HUES64 (cell line): ENCODE results near the gene LSP1.

Experiments
- H3K27ac ChIP-seq: 2 replicates; pipeline ENCODE4 v1.7.0; 2013; ENCODE audit warnings: low read depth, low read length, inconsistent platforms
- H3K27me3 ChIP-seq: 2 replicates; pipeline ENCODE4 v1.6.1; 2013; ENCODE audit warnings: mild to moderate bottlenecking, low read length; ENCODE audit not compliant: insufficient read depth
- H3K36me3 ChIP-seq: 2 replicates; pipeline ENCODE4 v1.6.1; 2013; ENCODE audit warnings: mild to moderate bottlenecking, low read length; ENCODE audit not compliant: insufficient read depth
- H3K4me1 ChIP-seq: 2 replicates; pipeline ENCODE4 v1.6.1; 2013; ENCODE audit warnings: mild to moderate bottlenecking, low read length, moderate library complexity; ENCODE audit not compliant: insufficient read depth
- H3K4me3 ChIP-seq: 2 replicates; pipeline ENCODE4 v1.5.1; 2013; ENCODE audit warnings: mild to moderate bottlenecking, low read length, moderate library complexity
- H3K9ac ChIP-seq: 2 replicates; pipeline ENCODE4 v1.6.1; 2013; ENCODE audit warnings: mild to moderate bottlenecking, low read depth, low read length
- H3K9me3 ChIP-seq: 2 replicates; pipeline ENCODE4 v1.6.1; 2013; ENCODE audit warnings: low read depth, low read length; ENCODE audit not compliant: insufficient read depth
- WGBS: fragments of 150-250, 120-280 bp; methylation state at CpG from one replicate; pipeline ENCODE4 v1.1.7; 2013; ENCODE audit warnings: missing lambda C conversion rate; 5-methylcytosine and 5-hydroxymethylcytosine counted together

The LSP1 gene

DNA sequence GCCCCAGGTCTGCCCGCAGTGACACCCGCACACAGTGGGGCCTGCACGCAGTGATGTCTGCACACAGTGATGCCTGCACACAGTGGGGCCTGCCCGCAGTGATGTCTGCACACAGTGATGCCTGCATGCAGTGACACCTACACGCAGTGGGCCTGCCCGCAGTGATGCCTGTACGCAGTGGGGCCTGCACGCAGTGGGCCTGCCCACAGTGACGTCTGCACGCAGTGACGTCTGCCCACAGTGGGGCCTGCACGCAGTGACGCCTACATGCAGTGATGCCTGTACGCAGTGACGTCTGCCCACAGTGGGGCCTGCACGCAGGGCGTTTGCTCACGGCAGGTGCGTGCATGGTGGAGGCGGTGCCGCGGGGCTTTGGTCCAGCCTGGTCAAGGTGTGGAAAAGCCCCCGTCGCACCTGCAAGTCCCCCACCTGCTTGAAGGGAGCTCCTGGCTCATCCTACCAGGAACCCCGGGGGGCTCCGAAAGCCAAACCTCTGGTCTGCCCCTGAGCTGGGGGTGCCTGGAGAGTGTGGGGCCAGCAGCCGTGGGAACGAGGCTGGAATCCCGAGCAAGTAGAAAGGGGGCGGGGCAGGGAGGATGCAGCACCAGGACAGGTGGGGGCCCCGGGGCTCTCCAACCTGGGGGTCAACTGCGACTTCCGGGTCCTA lies 27.0 kb upstream of the LSP1 start:
- no peaks in the 10 kb centered on the region for H3K36me3 ChIP-seq
- H3K4me3 ChIP-seq, result no peak overlapping the region
- 0 out of 2 replicates have a peak, but pooled peaks cover 3% of the 10 kb centered on the region for H3K27me3 ChIP-seq
- H3K9ac ChIP-seq, result no peak overlapping the region
- no peak overlapping the region for H3K27ac ChIP-seq
- 94% methylated on average over 33 of the region's 33 CpGs for WGBS
- no peaks in the 10 kb centered on the region for H3K4me1 ChIP-seq
- no peaks in the 10 kb centered on the region for H3K9me3 ChIP-seq

DNA sequence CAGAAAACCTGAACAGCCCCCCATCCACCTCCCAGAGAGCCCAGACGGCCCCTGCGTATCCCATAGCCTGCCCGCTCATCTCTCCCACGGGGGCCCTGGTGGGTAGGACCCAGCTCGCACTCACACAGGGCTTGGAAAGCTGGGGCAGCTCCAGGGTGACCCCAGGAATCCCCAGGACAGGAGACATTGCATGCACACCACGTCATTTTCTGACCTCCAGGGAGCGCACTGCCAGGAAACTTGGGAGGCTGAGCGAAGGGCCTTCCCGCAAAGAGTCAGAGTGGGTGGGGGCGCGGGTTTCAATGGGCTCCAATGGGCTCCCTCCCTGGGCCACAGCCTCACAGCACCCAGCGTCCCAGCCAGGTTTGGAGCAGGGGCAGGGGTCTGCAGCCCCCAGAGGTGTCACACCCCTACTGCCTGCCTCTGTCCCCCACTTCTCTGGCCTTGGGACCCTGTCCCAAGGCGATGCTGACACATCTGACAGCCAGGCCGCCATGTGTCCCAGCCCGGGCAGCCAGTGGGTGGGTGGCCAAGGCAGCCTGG lies 26.3 kb upstream of the LSP1 start:
- WGBS, result 86% methylated on average over 15 of the region's 15 CpGs
- Histone ChIP-seq H3K36me3 (no peaks in the 10 kb centered on the region), H3K27me3 (0 out of 2 replicates have a peak, but pooled peaks cover 3% of the 10 kb centered on the region), H3K9ac (no peak overlapping the region), H3K4me1 (no peaks in the 10 kb centered on the region), H3K27ac (no peak overlapping the region), H3K4me3 (no peak overlapping the region), H3K9me3 (no peaks in the 10 kb centered on the region)

DNA sequence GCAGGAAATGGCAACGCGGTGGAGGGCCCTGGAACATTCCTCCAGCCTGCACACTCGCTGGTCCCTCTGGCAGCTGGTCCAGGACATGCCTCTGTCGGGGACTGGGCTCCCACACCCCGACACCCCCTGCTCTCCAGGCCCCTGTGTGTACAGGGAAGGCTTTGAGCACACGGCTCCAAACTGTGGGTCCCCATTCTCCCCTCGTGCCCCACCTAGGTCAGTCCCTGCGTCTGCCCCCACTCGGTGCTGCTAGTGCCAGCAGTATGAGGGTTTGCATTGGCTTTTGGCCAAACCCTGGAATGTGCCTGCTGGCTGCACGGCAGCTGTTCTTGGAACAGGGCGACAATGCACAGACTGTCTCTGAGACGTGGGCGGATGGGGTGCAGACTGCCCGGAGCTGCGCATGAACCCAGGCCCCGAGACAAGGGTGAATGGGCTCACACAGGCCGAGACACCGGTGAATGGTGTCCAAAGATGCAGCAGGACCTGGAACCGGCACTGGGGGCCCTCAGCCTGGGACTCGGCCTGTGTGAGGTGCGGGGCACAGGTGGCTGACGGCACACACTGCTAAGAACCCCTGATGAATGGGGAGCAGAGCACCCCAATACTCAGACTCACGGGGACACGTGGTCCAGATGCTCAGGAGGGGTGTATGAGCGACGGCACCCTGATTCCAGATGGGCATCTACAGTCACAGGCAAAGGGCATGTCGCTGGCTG lies 25.6 kb upstream of the LSP1 start:
- H3K9ac ChIP-seq, result no peak overlapping the region
- no peaks in the 10 kb centered on the region for H3K36me3 ChIP-seq
- 94% methylated on average over 27 of the region's 27 CpGs for WGBS
- H3K27me3 ChIP-seq, result 0 out of 2 replicates have a peak, but pooled peaks cover 5% of the 10 kb centered on the region
- no peaks in the 10 kb centered on the region for H3K4me1 ChIP-seq
- H3K4me3 ChIP-seq, result no peak overlapping the region
- no peak overlapping the region for H3K27ac ChIP-seq
- no peaks in the 10 kb centered on the region for H3K9me3 ChIP-seq

DNA sequence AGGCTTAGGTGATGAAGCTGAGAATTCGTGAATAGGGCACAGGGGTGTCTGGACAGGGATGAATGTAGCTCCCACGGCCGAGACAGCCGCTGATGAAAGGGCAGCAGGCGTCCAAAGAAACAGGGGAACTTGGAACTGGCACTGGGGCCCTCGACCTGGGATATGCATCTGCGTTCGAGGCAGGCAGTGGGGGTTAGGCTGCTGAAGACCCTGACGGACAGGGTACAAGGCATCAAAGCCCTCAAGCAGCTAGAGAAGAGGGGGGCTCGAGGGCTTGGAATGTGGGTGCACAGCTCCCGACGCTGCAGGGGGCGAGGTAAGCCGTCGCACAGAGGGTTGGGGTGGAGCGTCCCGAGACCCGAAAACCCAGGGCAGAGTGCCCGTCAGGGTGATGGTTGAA lies 25.0 kb upstream of the LSP1 start:
- Histone ChIP-seq H3K9me3 (no peaks in the 10 kb centered on the region), H3K4me3 (no peak overlapping the region), H3K9ac (no peak overlapping the region), H3K4me1 (no peaks in the 10 kb centered on the region), H3K36me3 (no peaks in the 10 kb centered on the region), H3K27ac (no peak overlapping the region), H3K27me3 (peaks cover 9% of the 10 kb centered on the region; the same call in 1 of the 2 replicates)
- 89% methylated on average over 19 of the region's 19 CpGs for WGBS

DNA sequence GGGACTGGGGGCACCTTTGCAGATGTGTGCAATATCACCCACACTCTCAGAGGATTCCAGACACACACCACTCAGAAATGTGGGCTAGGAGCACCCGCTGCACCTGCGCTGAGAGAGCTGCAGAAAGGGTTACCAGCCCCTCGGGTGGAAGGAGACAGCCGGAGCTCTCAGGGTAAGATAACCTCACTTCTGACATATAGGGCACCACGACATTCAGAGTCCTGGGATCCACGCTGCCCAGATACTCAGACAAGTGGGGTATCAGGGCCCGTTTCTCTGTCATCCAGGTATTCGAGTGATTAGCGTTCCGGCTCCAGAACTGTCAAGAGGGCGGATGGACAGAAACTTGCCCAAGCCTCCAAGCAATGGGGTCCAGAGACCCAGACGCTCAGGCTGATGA lies 24.3 kb upstream of the LSP1 start:
- WGBS, result 92% methylated on average over 12 of the region's 12 CpGs
- Histone ChIP-seq H3K36me3 (no peaks in the 10 kb centered on the region), H3K9ac (no peak overlapping the region), H3K27me3 (peaks cover 13% of the 10 kb centered on the region; the same call in 1 of the 2 replicates), H3K4me3 (no peak overlapping the region), H3K9me3 (no peaks in the 10 kb centered on the region), H3K4me1 (no peaks in the 10 kb centered on the region), H3K27ac (no peak overlapping the region)

DNA sequence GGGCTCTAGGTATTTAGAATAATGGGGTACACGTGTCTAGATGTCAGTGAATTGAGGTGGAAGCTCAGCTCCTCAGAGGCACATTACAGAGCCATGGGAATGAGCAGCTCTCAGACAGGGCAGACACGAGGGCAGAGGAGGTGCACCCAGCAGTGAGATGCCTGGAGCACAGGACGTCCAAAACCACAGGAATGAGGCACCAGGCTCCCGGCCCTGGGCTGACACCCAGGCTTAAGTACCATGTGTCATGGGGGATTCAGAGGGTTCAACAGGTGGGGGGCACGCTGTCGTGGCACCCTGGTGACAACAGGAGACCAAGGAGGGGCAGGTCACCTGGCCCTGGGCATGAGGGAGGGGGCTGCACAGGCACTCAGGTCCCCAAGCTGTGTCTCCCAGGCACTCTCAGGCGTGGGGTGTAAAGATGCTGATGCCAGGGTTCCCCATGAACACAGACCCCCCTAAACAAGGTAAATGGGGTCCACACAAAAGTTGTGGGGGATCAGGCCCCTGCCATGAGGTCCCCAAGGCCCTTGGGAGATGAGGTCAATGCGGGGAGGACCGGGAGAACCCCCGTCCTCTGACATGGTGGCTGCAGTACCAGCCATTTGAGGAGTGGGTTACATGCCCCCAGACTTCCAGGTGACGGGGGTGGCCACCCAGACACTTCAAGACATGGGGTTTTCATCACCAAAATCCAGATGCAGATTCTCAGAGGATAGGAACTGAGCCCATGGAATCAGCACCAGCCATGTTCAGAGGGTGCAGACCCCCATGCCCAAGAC lies 23.7 kb upstream of the LSP1 start:
- Histone ChIP-seq H3K9ac (no peak overlapping the region), H3K27ac (no peak overlapping the region), H3K4me1 (no peaks in the 10 kb centered on the region), H3K9me3 (no peaks in the 10 kb centered on the region), H3K36me3 (no peaks in the 10 kb centered on the region), H3K27me3 (peaks cover 13% of the 10 kb centered on the region; the same call in 1 of the 2 replicates), H3K4me3 (no peak overlapping the region)
- WGBS, result 82% methylated on average over 11 of the region's 11 CpGs

DNA sequence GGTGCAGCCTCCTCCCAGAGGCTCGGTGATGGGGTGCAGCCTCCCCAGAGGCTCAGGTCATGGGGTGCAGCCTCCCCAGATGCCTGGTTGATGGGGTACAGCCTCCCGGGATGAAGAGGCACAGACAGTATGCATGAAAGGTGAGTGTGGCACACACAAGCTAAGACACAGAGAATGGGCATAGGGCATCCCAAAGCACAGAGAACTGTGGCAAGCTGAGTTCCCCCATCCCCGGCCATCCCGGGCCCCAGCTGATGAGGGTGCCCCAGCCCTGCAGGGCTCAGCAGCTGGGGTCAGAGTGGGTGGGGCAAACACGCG lies 22.9 kb upstream of the LSP1 start:
- Histone ChIP-seq H3K27me3 (peaks cover 13% of the 10 kb centered on the region; the same call in 1 of the 2 replicates), H3K4me1 (no peaks in the 10 kb centered on the region), H3K4me3 (no peak overlapping the region), H3K9me3 (no peaks in the 10 kb centered on the region), H3K27ac (no peak overlapping the region), H3K36me3 (no peaks in the 10 kb centered on the region), H3K9ac (no peak overlapping the region)
- WGBS, result 87% methylated on average over 6 of the region's 6 CpGs

DNA sequence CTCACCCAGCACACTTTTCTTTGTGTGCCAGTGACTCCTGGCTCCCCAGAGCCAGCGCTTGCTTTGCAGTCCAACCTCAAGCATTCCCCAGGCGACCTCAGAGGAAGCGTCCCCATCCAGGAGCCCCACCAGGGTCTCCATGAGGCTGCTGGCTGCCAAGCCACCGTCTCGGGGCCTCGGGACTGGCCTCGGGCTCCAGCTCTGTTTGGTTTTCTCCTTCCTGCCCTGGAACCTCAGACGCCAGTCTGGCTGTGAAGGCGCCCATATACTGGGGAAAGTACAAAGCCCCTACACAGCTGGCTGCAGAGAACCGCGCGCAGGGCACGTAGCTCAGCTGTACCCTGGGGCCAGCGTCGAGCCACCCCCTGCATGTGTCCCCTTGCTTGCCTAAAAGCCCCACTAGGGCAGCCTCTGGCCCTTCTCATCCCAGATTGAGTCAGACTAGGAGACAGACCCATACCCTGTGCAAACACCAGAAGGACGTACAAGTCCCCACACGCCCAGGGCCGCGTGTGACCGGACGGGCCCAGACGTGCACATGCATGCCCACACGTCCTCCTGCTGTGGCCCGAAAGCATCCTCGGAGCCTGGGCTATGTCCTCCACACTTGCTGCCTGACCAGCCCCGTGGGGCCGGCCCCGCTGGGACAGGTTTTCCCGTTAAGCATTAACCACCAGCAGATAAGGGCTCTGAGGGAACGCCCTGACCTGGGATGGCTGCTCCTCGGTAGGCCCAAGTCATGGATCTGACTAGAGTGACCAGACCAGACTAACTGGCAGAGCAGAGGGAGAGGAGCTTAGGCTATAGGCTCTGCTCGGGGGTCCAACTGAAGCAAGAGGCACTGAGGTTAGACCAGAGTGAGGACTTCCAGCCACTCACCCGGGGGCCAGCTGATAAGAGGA lies 22.3 kb upstream of the LSP1 start:
- Histone ChIP-seq H3K9me3 (no peaks in the 10 kb centered on the region), H3K27ac (no peak overlapping the region), H3K9ac (no peak overlapping the region), H3K4me1 (no peaks in the 10 kb centered on the region), H3K27me3 (peaks cover 13% of the 10 kb centered on the region; the same call in 1 of the 2 replicates), H3K36me3 (no peaks in the 10 kb centered on the region), H3K4me3 (no peak overlapping the region)
- 89% methylated on average over 33 of the region's 33 CpGs for WGBS

DNA sequence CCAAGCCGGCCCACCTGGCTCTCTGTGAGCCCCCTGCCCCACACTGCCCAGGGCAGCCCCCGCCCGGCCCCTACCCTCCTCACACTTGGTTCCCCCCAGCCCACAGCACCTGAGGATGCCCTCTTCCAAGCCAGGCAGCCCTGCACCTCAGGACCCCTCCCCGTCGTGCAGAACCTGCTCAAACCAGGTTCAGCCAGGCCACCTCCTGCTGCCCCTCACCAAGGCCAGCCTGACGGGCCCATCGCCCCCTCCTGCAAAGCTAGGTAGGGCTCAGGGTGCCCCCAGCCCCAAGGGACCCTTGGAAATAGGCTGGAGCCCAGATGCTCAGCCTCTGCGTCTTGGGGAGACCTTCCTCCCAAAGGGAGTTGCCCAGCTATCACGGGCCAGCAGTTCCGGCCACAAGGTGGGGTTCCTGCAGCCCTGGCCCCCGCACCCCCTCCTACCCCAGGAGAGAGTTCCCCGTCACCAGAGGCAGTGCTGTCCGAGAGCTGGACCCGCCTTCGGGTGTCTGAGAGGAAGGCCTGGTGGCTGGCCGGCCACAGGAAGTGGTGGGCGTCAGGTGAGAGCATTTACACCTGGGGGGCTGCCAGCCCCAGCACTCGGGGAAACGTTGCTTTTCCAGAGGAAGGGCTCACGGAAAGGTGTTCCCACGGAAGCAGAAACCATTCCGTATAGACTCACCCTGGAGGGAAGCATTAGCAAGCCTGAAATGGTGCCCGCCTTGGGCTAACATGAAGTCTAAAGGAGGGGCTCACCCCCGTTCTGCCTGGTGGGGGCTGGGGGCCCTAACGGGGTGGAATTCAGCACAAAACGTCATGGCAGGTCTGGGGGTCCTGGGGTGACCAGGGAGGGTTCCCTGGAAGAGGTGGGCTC lies 21.3 kb upstream of the LSP1 start:
- Histone ChIP-seq H3K4me1 (no peaks in the 10 kb centered on the region), H3K36me3 (no peaks in the 10 kb centered on the region), H3K9ac (no peak overlapping the region), H3K9me3 (no peaks in the 10 kb centered on the region), H3K27me3 (peaks cover 13% of the 10 kb centered on the region; the same call in 1 of the 2 replicates), H3K27ac (no peak overlapping the region), H3K4me3 (no peak overlapping the region)
- 78% methylated on average over 26 of the region's 26 CpGs for WGBS
